Astrocyte (in vitro differentiated cells and primary cell): ENCODE data around the gene ALG2. TPM values are rescaled to one million over a fixed set of nuclear protein-coding genes. Genes with fewer than 3 reads are reported as not detected.

ENCODE experiments used
- DNase-seq: peaks from one replicate; pipeline ENCODE4 v3.0.0-alpha.2; 2010; ENCODE audit warnings: low read depth
- FAIRE-seq: peaks from 2 replicates; lab custom pipeline; 2011; peaks lifted over from hg19 to GRCh38; lab: Jason Lieb, UNC
- H2AFZ ChIP-seq: 2 replicates; pipeline ENCODE4 v1.6.0; 2012; ENCODE audit warnings: low read depth, low read length, inconsistent platforms
- H3K27ac ChIP-seq: 2 replicates; pipeline ENCODE4 v1.5.1; 2011; ENCODE audit warnings: low read depth, low read length, inconsistent platforms
- H3K27me3 ChIP-seq: 2 replicates; pipeline ENCODE4 v1.6.0; 2011; ENCODE audit warnings: low read length, inconsistent platforms; ENCODE audit not compliant: insufficient read depth
- H3K36me3 ChIP-seq: 2 replicates; pipeline ENCODE4 v1.5.1; 2011; ENCODE audit warnings: low read length, inconsistent platforms; ENCODE audit not compliant: insufficient read depth
- H3K4me1 ChIP-seq: 2 replicates; pipeline ENCODE4 v1.5.1; 2011; ENCODE audit warnings: low read length, inconsistent platforms; ENCODE audit not compliant: insufficient read depth
- H3K4me2 ChIP-seq: 2 replicates; pipeline ENCODE4 v1.6.0; 2012; ENCODE audit warnings: low read length, inconsistent platforms
- H3K4me3 ChIP-seq: 2 replicates; pipeline ENCODE4 v1.5.1; 2011; ENCODE audit warnings: low read depth, mild to moderate bottlenecking, low read length, inconsistent platforms; ENCODE audit not compliant: insufficient read depth
- H3K79me2 ChIP-seq: 2 replicates; pipeline ENCODE4 v1.6.0; 2012; ENCODE audit warnings: mild to moderate bottlenecking, low read length, inconsistent platforms; ENCODE audit not compliant: insufficient read depth
- H3K9ac ChIP-seq: 2 replicates; pipeline ENCODE4 v1.6.0; 2012; ENCODE audit warnings: mild to moderate bottlenecking, low read length, inconsistent platforms
- H3K9me3 ChIP-seq: 2 replicates; pipeline ENCODE4 v1.5.1; 2012; ENCODE audit warnings: low read depth, mild to moderate bottlenecking, low read length, inconsistent platforms; ENCODE audit not compliant: insufficient read depth
- H4K20me1 ChIP-seq: 2 replicates; pipeline ENCODE4 v1.6.0; 2012; ENCODE audit warnings: low read length, inconsistent platforms; ENCODE audit not compliant: insufficient read depth
- H3K27ac Mint-ChIP-seq: one replicate; pipeline ENCODE4 v1.8.0; 2021; ENCODE audit warnings: mild to moderate bottlenecking, mixed read lengths; ENCODE audit not compliant: unreplicated experiment
- H3K27me3 Mint-ChIP-seq: one replicate; pipeline ENCODE4 v1.8.0; 2021; ENCODE audit warnings: low read depth, mixed read lengths; ENCODE audit not compliant: unreplicated experiment
- H3K36me3 Mint-ChIP-seq: one replicate; pipeline ENCODE4 v1.8.0; 2021; ENCODE audit warnings: low read depth, mixed read lengths; ENCODE audit not compliant: unreplicated experiment
- H3K4me1 Mint-ChIP-seq: one replicate; pipeline ENCODE4 v1.8.0; 2021; ENCODE audit warnings: low read depth, mixed read lengths; ENCODE audit not compliant: unreplicated experiment
- H3K4me3 Mint-ChIP-seq: one replicate; pipeline ENCODE4 v1.8.0; 2021; ENCODE audit warnings: mild to moderate bottlenecking, moderate library complexity, mixed read lengths; ENCODE audit not compliant: unreplicated experiment
- H3K9me3 Mint-ChIP-seq: one replicate; pipeline ENCODE4 v1.8.0; 2021; ENCODE audit warnings: mild to moderate bottlenecking, mixed read lengths; ENCODE audit not compliant: unreplicated experiment
- CTCF ChIP-seq: IDR thresholded peaks from 2 replicates; pipeline ENCODE4 v1.5.1; 2011; ENCODE audit warnings: low read depth, mild to moderate bottlenecking, inconsistent platforms, low read length, moderate library complexity; ENCODE audit not compliant: insufficient read depth
- EZH2 ChIP-seq: IDR thresholded peaks from 2 replicates; pipeline ENCODE4 v1.6.1; 2012; ENCODE audit warnings: mild to moderate bottlenecking, low read length, inconsistent platforms; ENCODE audit not compliant: insufficient read depth
- total RNA-seq: library from RNA; stranded (reverse); gene quantifications from 2 replicates; pipeline ENCODE4 v1.2.1, GENCODE V29; 2021

Gene ALG2
- total RNA-seq, 1 donor from 2014 or later: 33.3 TPM

- no peak for TF ChIP-seq CTCF
- TF ChIP-seq EZH2: no peak
- Histone ChIP-seq H3K4me2 (no peak overlapping the region), H3K9ac (no peak overlapping the region), H3K79me2 (no peaks in the 10 kb centered on the region), H4K20me1 (no peaks in the 10 kb centered on the region), H3K9me3 (no peaks in the 10 kb centered on the region), H3K4me3 (no peak overlapping the region), H3K36me3 (no peaks in the 10 kb centered on the region), H2AFZ (no peak overlapping the region), H3K27me3 (peaks cover 16% of the 10 kb centered on the region), H3K27ac (no peak overlapping the region), H3K4me1 (no peaks in the 10 kb centered on the region)
- DNase-seq: no peak
- no peak overlapping the region for H3K27ac Mint-ChIP-seq
- H3K27me3 Mint-ChIP-seq: no peaks in the 10 kb centered on the region
- no peak for FAIRE-seq
- no peak overlapping the region for H3K4me3 Mint-ChIP-seq
- H3K9me3 Mint-ChIP-seq: no peaks in the 10 kb centered on the region
- no peaks in the 10 kb centered on the region for H3K36me3 Mint-ChIP-seq
- H3K4me1 Mint-ChIP-seq: peaks cover 8% of the 10 kb centered on the region
Measured at GRCh38 chr9:99169086-99169485, 52.7 kb downstream of the ALG2 start.

- Histone ChIP-seq H3K9me3 (no peaks in the 10 kb centered on the region), H3K9ac (no peak overlapping the region), H3K36me3 (no peaks in the 10 kb centered on the region), H3K27me3 (peaks cover 14% of the 10 kb centered on the region), H4K20me1 (no peaks in the 10 kb centered on the region), H3K27ac (no peak overlapping the region), H3K4me1 (no peaks in the 10 kb centered on the region), H3K4me3 (no peak overlapping the region), H3K79me2 (no peaks in the 10 kb centered on the region), H2AFZ (no peak overlapping the region), H3K4me2 (no peak overlapping the region)
- DNase-seq (no peak), FAIRE-seq (no peak)
- Mint-ChIP-seq H3K4me3 (no peak overlapping the region), H3K27ac (no peak overlapping the region), H3K9me3 (no peaks in the 10 kb centered on the region), H3K27me3 (no peaks in the 10 kb centered on the region), H3K4me1 (peaks cover 8% of the 10 kb centered on the region), H3K36me3 (no peaks in the 10 kb centered on the region)
- TF ChIP-seq EZH2: no peak
- TF ChIP-seq CTCF: no peak
Measured at GRCh38 chr9:99167694-99168093, 54.0 kb downstream of the ALG2 start.

GRCh38 chr9:99167119-99167518, 54.6 kb downstream of the ALG2 start:
- no peak overlapping the region for H3K4me3 Mint-ChIP-seq
- no peak for FAIRE-seq
- TF ChIP-seq EZH2: no peak
- TF ChIP-seq CTCF: no peak

More at GRCh38 chr9:99167119-99167518, 54.6 kb downstream of the ALG2 start:
- no peak for DNase-seq
- Mint-ChIP-seq H3K27ac (no peak overlapping the region), H3K9me3 (no peaks in the 10 kb centered on the region), H3K27me3 (no peaks in the 10 kb centered on the region), H3K4me1 (peaks cover 8% of the 10 kb centered on the region), H3K36me3 (no peaks in the 10 kb centered on the region)
- Histone ChIP-seq H3K9ac (no peak overlapping the region), H4K20me1 (no peaks in the 10 kb centered on the region), H2AFZ (no peak overlapping the region), H3K9me3 (no peaks in the 10 kb centered on the region), H3K4me1 (no peaks in the 10 kb centered on the region), H3K27ac (no peak overlapping the region), H3K27me3 (peaks cover 14% of the 10 kb centered on the region), H3K4me2 (no peak overlapping the region), H3K36me3 (no peaks in the 10 kb centered on the region), H3K4me3 (no peak overlapping the region), H3K79me2 (no peaks in the 10 kb centered on the region)
